ENCODE data around the gene KATNAL1. TPM values are rescaled to one million over a fixed set of nuclear protein-coding genes. Genes with fewer than 3 reads are reported as not detected.

KATNAL1 gene
- polyA plus RNA-seq, 1 donor (not counting 4 experiments of a cell fraction or from before 2014, with no cell fraction given) = 10.1 TPM

- H3K9ac ChIP-seq (ENCODE audit: control insufficient read depth, extremely low read depth, insufficient read depth, low read length) = no peak overlapping the region
Measured at GRCh38 chr13:30163441-30163840, 143.9 kb downstream of the KATNAL1 start.

GRCh38 chr13:30159446-30159839 lies 147.9 kb downstream of the KATNAL1 start:
- H3K9ac ChIP-seq (ENCODE audit: control insufficient read depth, extremely low read depth, insufficient read depth, low read length) = no peak overlapping the region
- no peak for TF ChIP-seq CTCF (optimal IDR thresholded peaks at IDR 0.05 in 1 of 3, IDR thresholded peaks at IDR 0.05 in 1 of 3, conservative IDR thresholded peaks at IDR 0.05 in 1 of 3; ENCODE audit: extremely low read depth in 1 of 3, insufficient read depth in 2 of 3, low read length in 3 of 3)
- H3K4me1 ChIP-seq (ENCODE audit: control insufficient read depth, extremely low read depth, insufficient read depth, low read length) = no peaks in the 10 kb centered on the region
- H3K79me2 ChIP-seq (ENCODE audit: control insufficient read depth, insufficient read depth, low read length) = no peaks in the 10 kb centered on the region
- no peak overlapping the region for H3K4me2 ChIP-seq (ENCODE audit: control insufficient read depth, extremely low read depth, insufficient read depth, low read depth, low read length)
- DNase-seq (ENCODE audit: low read depth, low spot score) = no peak
- H3K9me3 ChIP-seq (ENCODE audit: control insufficient read depth, low read depth, low read length) = no peaks in the 10 kb centered on the region
- H3K9me1 ChIP-seq (ENCODE audit: control insufficient read depth, extremely low read depth, insufficient read depth, low read length) = no peaks in the 10 kb centered on the region
- dilution Hi-C loops (cut with MboI; ENCODE audit: extremely low pct_ligation_motif_present, low sequenced_read_pairs) = no loop called here
- H3K27ac ChIP-seq (ENCODE audit: control insufficient read depth, insufficient read depth, low read length) = no peak overlapping the region
- H3K27me3 ChIP-seq (ENCODE audit: control insufficient read depth, extremely low read depth, insufficient read depth, low read length) = peaks cover 4% of the 10 kb centered on the region
- H3K4me3 ChIP-seq (ENCODE audit: control insufficient read depth in 2 of 3, extremely low read depth in 1 of 3, insufficient read depth in 2 of 3, low read depth in 1 of 3, low read length in 3 of 3) = no peak overlapping the region
- no peak overlapping the region for H2AFZ ChIP-seq (ENCODE audit: control insufficient read depth, low read length)
- no peak for FAIRE-seq
- H4K20me1 ChIP-seq (ENCODE audit: control insufficient read depth, extremely low read depth, insufficient read depth, low read length) = no peaks in the 10 kb centered on the region
- H3K36me3 ChIP-seq (ENCODE audit: control insufficient read depth in 2 of 2, extremely low read depth in 1 of 2, insufficient read depth in 2 of 2, low read length in 2 of 2) = no peaks in the 10 kb centered on the region

More at GRCh38 chr13:30163441-30163840, 143.9 kb downstream of the KATNAL1 start:
- dilution Hi-C loops (cut with MboI; ENCODE audit: extremely low pct_ligation_motif_present, low sequenced_read_pairs) = no loop called here
- DNase-seq (ENCODE audit: low read depth, low spot score) = no peak
- H4K20me1 ChIP-seq (ENCODE audit: control insufficient read depth, extremely low read depth, insufficient read depth, low read length) = no peaks in the 10 kb centered on the region
- no peak for FAIRE-seq
- H2AFZ ChIP-seq (ENCODE audit: control insufficient read depth, low read length) = no peak overlapping the region
- no peak overlapping the region for H3K4me3 ChIP-seq (ENCODE audit: control insufficient read depth in 2 of 3, extremely low read depth in 1 of 3, insufficient read depth in 2 of 3, low read depth in 1 of 3, low read length in 3 of 3)
- no peaks in the 10 kb centered on the region for H3K36me3 ChIP-seq (ENCODE audit: control insufficient read depth in 2 of 2, extremely low read depth in 1 of 2, insufficient read depth in 2 of 2, low read length in 2 of 2)
- TF ChIP-seq EZH2 (IDR thresholded peaks at IDR 0.05; ENCODE audit: low read length) = no peak
- no peak for TF ChIP-seq CTCF (optimal IDR thresholded peaks at IDR 0.05 in 1 of 3, IDR thresholded peaks at IDR 0.05 in 1 of 3, conservative IDR thresholded peaks at IDR 0.05 in 1 of 3; ENCODE audit: extremely low read depth in 1 of 3, insufficient read depth in 2 of 3, low read length in 3 of 3)
- no peaks in the 10 kb centered on the region for H3K9me1 ChIP-seq (ENCODE audit: control insufficient read depth, extremely low read depth, insufficient read depth, low read length)
- no peaks in the 10 kb centered on the region for H3K79me2 ChIP-seq (ENCODE audit: control insufficient read depth, insufficient read depth, low read length)
- no peak overlapping the region for H3K27ac ChIP-seq (ENCODE audit: control insufficient read depth, insufficient read depth, low read length)
- no peaks in the 10 kb centered on the region for H3K9me3 ChIP-seq (ENCODE audit: control insufficient read depth, low read depth, low read length)
- H3K4me1 ChIP-seq (ENCODE audit: control insufficient read depth, extremely low read depth, insufficient read depth, low read length) = no peaks in the 10 kb centered on the region
- no peak overlapping the region for H3K4me2 ChIP-seq (ENCODE audit: control insufficient read depth, extremely low read depth, insufficient read depth, low read depth, low read length)
- H3K27me3 ChIP-seq (ENCODE audit: control insufficient read depth, extremely low read depth, insufficient read depth, low read length) = peaks cover 6% of the 10 kb centered on the region
